Stimulated activated effector memory CD8-positive, alpha-beta T cell treated with anti-CD3 and anti-CD28 coated beads, Interleukin-12 subunit alpha, Interleukin-12 subunit beta, amount 100 ng/mL, for 72 hours (primary cell): ENCODE measurements around the gene ETV4.

Source experiments
- ATAC-seq: fragments of 150-1000 bp; cut with Tn5 transposase; 2 replicates; pipeline ENCODE4 v1.10.0; 2021
- DNase-seq, 2 donors: peaks; one replicate each; pipeline ENCODE4 v3.0.0; 2021 to 2022; ENCODE audit warnings: low spot score in 2 of 2
- H3K27ac Mint-ChIP-seq: one replicate; pipeline ENCODE4 v1.8.0; 2022; ENCODE audit warnings: mild to moderate bottlenecking, mixed read lengths
- H3K36me3 Mint-ChIP-seq: one replicate; pipeline ENCODE4 v1.8.0; 2022; ENCODE audit warnings: mild to moderate bottlenecking, mixed read lengths
- H3K4me1 Mint-ChIP-seq: one replicate; pipeline ENCODE4 v1.8.0; 2022; ENCODE audit warnings: mixed read lengths
- H3K4me3 Mint-ChIP-seq: one replicate; pipeline ENCODE4 v1.8.0; 2022; ENCODE audit warnings: mild to moderate bottlenecking, mixed read lengths
- H3K9me3 Mint-ChIP-seq: one replicate; pipeline ENCODE4 v1.8.0; 2022; ENCODE audit warnings: mixed read lengths

Gene ETV4

GRCh38 chr17:43546319-43547188, at the start of gene ETV4:
Gene ETV4, minus strand, starts transcription at chr17:43546340. Its CDS starts 723 bp downstream, at chr17:43545617.
- peaks cover 22% of the 10 kb centered on the region for H3K4me1 Mint-ChIP-seq
- ATAC-seq, result peak; percentile 91
- H3K4me3 Mint-ChIP-seq, result peak within 1 kb of the TSS; percentile 85

DNA sequence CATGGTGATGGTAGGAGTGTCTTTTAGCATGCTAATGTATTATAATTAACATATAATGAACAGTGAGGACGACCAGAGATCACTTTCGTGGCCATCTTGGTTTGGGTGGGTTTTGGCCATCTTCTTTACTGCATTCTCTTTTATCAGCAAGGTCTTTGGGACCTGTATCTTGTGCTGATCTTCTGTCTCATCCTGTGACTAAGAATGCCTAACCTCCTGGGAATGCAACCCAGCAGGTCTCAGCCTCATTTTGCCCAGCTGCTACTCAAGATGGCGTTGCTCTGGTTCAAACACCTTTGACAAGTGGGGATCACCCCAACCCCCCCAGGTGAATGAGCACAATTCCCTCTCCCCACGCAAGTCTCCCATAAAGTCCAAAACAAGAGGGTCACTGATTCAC, 49.3 kb upstream of the ETV4 start:
- Mint-ChIP-seq H3K4me1 (no peaks in the 10 kb centered on the region), H3K36me3 (no peaks in the 10 kb centered on the region), H3K27ac (no peak overlapping the region), H3K9me3 (no peaks in the 10 kb centered on the region), H3K4me3 (no peak overlapping the region)
- ATAC-seq, result no peak
- no peak for DNase-seq

More at GRCh38 chr17:43546319-43547188, at the start of gene ETV4:
- H3K36me3 Mint-ChIP-seq, result peaks cover 4% of the 10 kb centered on the region
- peak; percentile 82 to 94 for DNase-seq
- H3K27ac Mint-ChIP-seq, result peak within 1 kb of the TSS; percentile 63
- H3K9me3 Mint-ChIP-seq, result no peaks in the 10 kb centered on the region

DNA sequence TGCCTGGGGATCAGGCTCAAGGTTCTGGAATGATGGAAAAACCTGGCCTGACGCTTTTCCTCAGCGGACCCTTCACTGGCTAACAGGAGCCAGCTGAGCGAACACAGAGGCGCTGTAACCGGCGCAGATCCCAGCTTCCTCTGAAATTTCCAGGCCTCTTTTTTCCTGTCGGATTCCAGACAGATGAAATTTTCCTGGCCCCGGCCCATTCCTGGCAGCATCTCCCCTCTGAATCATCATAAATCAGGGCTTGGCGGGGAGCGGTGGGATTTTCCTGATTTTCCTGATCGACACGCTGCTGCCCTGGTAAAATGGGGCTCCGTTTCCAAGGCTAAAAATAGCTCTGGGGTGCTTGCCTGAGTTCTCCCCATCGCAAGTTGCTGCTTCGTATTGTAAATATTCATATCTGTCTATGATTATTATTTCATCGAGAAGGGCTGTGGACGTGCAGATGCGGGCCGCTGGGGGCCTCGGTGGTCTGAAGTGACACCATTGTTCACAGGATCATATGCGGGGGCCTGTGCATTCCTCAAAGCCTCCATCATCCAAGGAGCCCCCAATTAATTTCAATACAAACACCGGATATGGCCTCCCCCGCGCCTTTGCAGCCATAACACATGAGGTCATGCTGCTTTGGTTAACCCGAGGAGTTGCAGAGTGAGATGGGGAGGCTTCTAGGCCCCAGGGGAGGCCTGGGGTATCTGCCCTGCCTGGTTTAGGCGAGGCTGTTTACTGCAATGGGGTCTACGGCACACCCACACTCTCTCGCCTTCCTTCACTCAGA, 45.8 kb upstream of the ETV4 start:
- Mint-ChIP-seq H3K9me3 (no peaks in the 10 kb centered on the region), H3K4me3 (no peak overlapping the region), H3K36me3 (no peaks in the 10 kb centered on the region), H3K4me1 (no peaks in the 10 kb centered on the region), H3K27ac (no peak overlapping the region)
- ATAC-seq (no peak), DNase-seq (no peak)

DNA sequence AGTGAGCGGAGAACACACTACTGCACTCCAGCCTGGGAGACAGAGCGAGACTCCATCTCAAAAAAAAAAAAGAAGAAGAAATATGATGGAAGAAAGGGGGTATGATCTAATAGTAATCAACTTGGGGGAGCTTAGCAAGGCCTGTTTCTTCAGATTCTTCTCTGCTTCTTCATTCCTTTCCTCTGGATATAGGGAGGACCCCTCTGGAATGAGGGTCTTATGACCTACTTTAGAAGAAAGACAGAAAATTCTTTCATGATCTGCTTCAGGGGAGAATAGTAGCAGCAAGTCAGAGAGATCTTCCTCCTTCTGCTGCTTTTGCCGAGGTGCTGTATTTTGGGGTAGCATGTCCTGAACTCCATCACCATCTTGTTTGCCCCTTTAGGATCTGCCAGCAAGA, 44.9 kb upstream of the ETV4 start:
- no peaks in the 10 kb centered on the region for H3K4me1 Mint-ChIP-seq
- H3K4me3 Mint-ChIP-seq, result no peak overlapping the region
- DNase-seq, result no peak
- H3K36me3 Mint-ChIP-seq, result no peaks in the 10 kb centered on the region
- no peak overlapping the region for H3K27ac Mint-ChIP-seq
- no peak for ATAC-seq
- H3K9me3 Mint-ChIP-seq, result no peaks in the 10 kb centered on the region

GRCh38 chr17:43588664-43589435, 42.7 kb upstream of the ETV4 start:
- Mint-ChIP-seq H3K9me3 (no peaks in the 10 kb centered on the region), H3K4me1 (no peaks in the 10 kb centered on the region), H3K36me3 (no peaks in the 10 kb centered on the region), H3K4me3 (no peak overlapping the region), H3K27ac (no peak overlapping the region)
- ATAC-seq (no peak), DNase-seq (no peak)

- H3K4me3 Mint-ChIP-seq, result no peak overlapping the region
- H3K36me3 Mint-ChIP-seq, result no peaks in the 10 kb centered on the region
- H3K27ac Mint-ChIP-seq, result no peak overlapping the region
- H3K4me1 Mint-ChIP-seq, result no peaks in the 10 kb centered on the region
- DNase-seq (no peak), ATAC-seq (no peak)
- no peaks in the 10 kb centered on the region for H3K9me3 Mint-ChIP-seq
These were observed 42.0 kb upstream of the ETV4 start for GRCh38 chr17:43588121-43588520.

GRCh38 chr17:43587647-43588046, 41.5 kb upstream of the ETV4 start:
- H3K9me3 Mint-ChIP-seq, result no peaks in the 10 kb centered on the region
- H3K36me3 Mint-ChIP-seq, result no peaks in the 10 kb centered on the region

DNA sequence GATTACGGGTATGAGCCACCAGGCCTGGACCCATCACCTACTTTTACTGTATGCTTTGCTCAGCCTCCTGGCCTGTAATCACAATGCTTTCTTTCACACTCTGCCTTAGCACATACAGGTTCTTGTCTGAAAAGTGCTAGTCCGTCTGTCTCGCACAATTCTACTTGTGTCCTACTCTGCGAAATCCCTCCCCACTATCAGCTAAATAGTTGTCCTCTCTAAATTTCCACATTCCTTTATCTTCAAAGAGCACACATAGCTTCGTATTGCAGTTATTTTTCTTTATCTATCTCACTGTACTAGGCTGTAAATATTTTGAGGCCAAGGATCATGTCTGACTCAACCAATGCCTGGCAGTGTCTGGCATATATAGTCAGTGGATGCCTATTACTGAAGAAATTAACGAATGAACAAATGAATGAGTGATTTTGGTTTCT, 38.5 kb upstream of the ETV4 start:
- no peak for DNase-seq
- H3K4me3 Mint-ChIP-seq, result no peak overlapping the region
- H3K9me3 Mint-ChIP-seq, result no peaks in the 10 kb centered on the region
- ATAC-seq, result no peak
- no peaks in the 10 kb centered on the region for H3K36me3 Mint-ChIP-seq
- peaks cover 2% of the 10 kb centered on the region for H3K4me1 Mint-ChIP-seq
- H3K27ac Mint-ChIP-seq, result no peak overlapping the region

More at GRCh38 chr17:43587647-43588046, 41.5 kb upstream of the ETV4 start:
- Mint-ChIP-seq H3K27ac (no peak overlapping the region), H3K4me1 (no peaks in the 10 kb centered on the region), H3K4me3 (no peak overlapping the region)
- DNase-seq, result no peak
- no peak for ATAC-seq

GRCh38 chr17:43583332-43583731, 37.2 kb upstream of the ETV4 start:
- Mint-ChIP-seq H3K36me3 (no peaks in the 10 kb centered on the region), H3K4me1 (peaks cover 15% of the 10 kb centered on the region), H3K4me3 (no peak overlapping the region), H3K27ac (no peak overlapping the region), H3K9me3 (no peaks in the 10 kb centered on the region)
- no peak for DNase-seq
- ATAC-seq, result no peak

- ATAC-seq (no peak), DNase-seq (no peak)
- no peaks in the 10 kb centered on the region for H3K9me3 Mint-ChIP-seq
- no peaks in the 10 kb centered on the region for H3K36me3 Mint-ChIP-seq
- H3K4me3 Mint-ChIP-seq, result no peak overlapping the region
- H3K27ac Mint-ChIP-seq, result no peak overlapping the region
- H3K4me1 Mint-ChIP-seq, result peaks cover 15% of the 10 kb centered on the region
These were observed 35.5 kb upstream of the ETV4 start for GRCh38 chr17:43581613-43582012.

DNA sequence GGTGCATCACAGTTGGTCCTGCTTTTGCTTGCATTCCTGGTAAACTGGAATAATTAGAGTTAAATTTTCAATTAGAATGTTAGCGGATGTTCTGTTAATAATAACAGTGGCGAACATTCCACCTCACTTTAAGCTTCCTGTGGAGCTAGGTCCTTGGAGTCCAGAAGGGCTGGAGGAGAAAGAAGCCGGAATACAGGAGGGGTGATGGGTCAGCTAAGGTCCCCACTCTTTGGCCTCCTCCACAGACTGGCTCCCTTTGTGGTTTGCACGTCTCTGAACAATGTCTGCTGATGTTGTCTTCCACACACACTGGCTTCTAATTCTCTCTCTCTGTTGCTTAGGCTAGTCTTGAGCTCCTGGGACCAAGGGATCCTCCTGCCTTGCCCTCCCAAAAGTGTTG, 35.0 kb upstream of the ETV4 start:
- H3K4me1 Mint-ChIP-seq, result peaks cover 15% of the 10 kb centered on the region
- no peak for DNase-seq
- H3K27ac Mint-ChIP-seq, result no peak overlapping the region
- no peak overlapping the region for H3K4me3 Mint-ChIP-seq
- ATAC-seq, result no peak
- H3K9me3 Mint-ChIP-seq, result no peaks in the 10 kb centered on the region
- no peaks in the 10 kb centered on the region for H3K36me3 Mint-ChIP-seq

DNA sequence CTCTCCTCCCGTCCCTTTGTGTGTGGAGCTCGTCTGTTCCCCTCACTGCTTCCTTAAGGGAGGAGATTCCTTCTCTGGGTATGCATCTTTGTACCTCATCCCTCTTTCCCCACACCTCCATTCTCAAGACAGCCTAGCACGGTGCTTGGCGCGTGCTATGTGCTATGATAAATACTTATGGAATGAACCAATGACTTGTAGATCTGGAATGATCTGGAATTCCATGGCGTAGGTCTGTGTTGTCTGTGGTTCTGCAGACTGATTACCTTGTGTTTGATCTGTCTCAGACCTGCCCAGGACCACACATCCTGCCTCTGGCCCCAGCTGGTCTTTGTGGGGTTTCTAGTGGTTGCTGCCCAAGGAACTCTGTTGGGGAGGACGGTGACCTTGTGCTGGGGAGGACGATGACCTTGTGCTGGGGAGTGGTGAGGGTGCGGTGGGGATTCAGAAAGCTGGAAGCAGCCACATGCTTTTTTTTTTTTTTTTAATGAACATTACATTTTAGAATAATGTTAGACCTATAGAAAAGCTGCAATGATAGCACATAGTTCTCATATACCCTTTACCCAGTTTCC, 33.5 kb upstream of the ETV4 start:
- peaks cover 15% of the 10 kb centered on the region for H3K4me1 Mint-ChIP-seq
- ATAC-seq, result no peak
- no peak overlapping the region for H3K4me3 Mint-ChIP-seq
- DNase-seq, result no peak
- H3K36me3 Mint-ChIP-seq, result no peaks in the 10 kb centered on the region
- no peaks in the 10 kb centered on the region for H3K9me3 Mint-ChIP-seq
- H3K27ac Mint-ChIP-seq, result peak overlapping the region; percentile 89

GRCh38 chr17:43578699-43579565, 32.8 kb upstream of the ETV4 start:
- Mint-ChIP-seq H3K27ac (peak overlapping the region; percentile 89), H3K36me3 (no peaks in the 10 kb centered on the region), H3K9me3 (no peaks in the 10 kb centered on the region), H3K4me1 (peaks cover 15% of the 10 kb centered on the region), H3K4me3 (no peak overlapping the region)
- peak; percentile 69 for ATAC-seq
- DNase-seq, result peak; percentile 18 to 57

- H3K4me3 Mint-ChIP-seq, result no peak overlapping the region
- peak overlapping the region; percentile 89 for H3K27ac Mint-ChIP-seq
- no peaks in the 10 kb centered on the region for H3K9me3 Mint-ChIP-seq
- DNase-seq, result no peak
- no peak for ATAC-seq
- peaks cover 15% of the 10 kb centered on the region for H3K4me1 Mint-ChIP-seq
- H3K36me3 Mint-ChIP-seq, result no peaks in the 10 kb centered on the region
These were observed 32.2 kb upstream of the ETV4 start for GRCh38 chr17:43578404-43578698.
